Lung (tissue), 12 donors: Measurements from ENCODE around the gene WSCD1. TPM values are rescaled to one million over a fixed set of nuclear protein-coding genes. Genes with fewer than 3 reads are reported as not detected.

ENCODE experiments used
- ATAC-seq: fragments of 200-7000 bp; cut with Tn5 transposase; one replicate; pipeline ENCODE4 v1.9.1; 2020; ENCODE audit warnings: moderate number of reproducible peaks; ENCODE audit not compliant: insufficient read depth, low FRiP score
- DNase-seq, 3 donors: peaks; one replicate each; pipeline ENCODE4 v3.0.0-alpha.2; 2013 to 2017
- H3K27ac ChIP-seq, 2 donors: one replicate each; pipeline ENCODE4 v1.5.1; 2013; ENCODE audit warnings: mild to moderate bottlenecking in 2 of 2, moderate library complexity in 2 of 2, control low read depth in 1 of 2, inconsistent platforms in 1 of 2, low read depth in 1 of 2, low read length in 1 of 2
- H3K27me3 ChIP-seq, 3 donors: one replicate each; pipeline ENCODE4 v1.5.1; 2013; ENCODE audit warnings: low read length in 2 of 3; ENCODE audit not compliant: control insufficient read depth in 3 of 3, insufficient read depth in 3 of 3
- H3K36me3 ChIP-seq, 4 donors: one replicate each; pipeline ENCODE4 v1.5.1; 2013; ENCODE audit warnings: low read length in 4 of 4, mild to moderate bottlenecking in 1 of 4, moderate library complexity in 1 of 4; ENCODE audit not compliant: control insufficient read depth in 4 of 4, insufficient read depth in 4 of 4
- H3K4me1 ChIP-seq, 5 donors: one replicate each; pipeline ENCODE4 v1.5.1; 2013; ENCODE audit warnings: low read length in 5 of 5, mild to moderate bottlenecking in 2 of 5, moderate library complexity in 1 of 5; ENCODE audit not compliant: control insufficient read depth in 5 of 5, insufficient read depth in 5 of 5
- H3K4me3 ChIP-seq: one replicate; pipeline ENCODE4 v1.5.1; 2013; ENCODE audit warnings: mild to moderate bottlenecking, control low read depth, moderate library complexity
- H3K9ac ChIP-seq, 2 donors: one replicate each; pipeline ENCODE4 v1.5.1; 2013; ENCODE audit warnings: low read length in 2 of 2, control low read depth in 1 of 2; ENCODE audit not compliant: insufficient read depth in 1 of 2
- H3K9me3 ChIP-seq, 4 donors: one replicate each; pipeline ENCODE4 v1.5.1; 2013; ENCODE audit warnings: low read length in 3 of 4, mild to moderate bottlenecking in 1 of 4, moderate library complexity in 1 of 4; ENCODE audit not compliant: control insufficient read depth in 4 of 4, insufficient read depth in 3 of 4
- CTCF ChIP-seq: IDR thresholded peaks from 2 replicates; pipeline ENCODE4 v1.5.1; 2012; ENCODE audit warnings: mild to moderate bottlenecking; ENCODE audit errors: control extremely low read depth, extremely low read depth
- WGBS, 2 donors: extraction: QIAGEN DNeasy Blood & Tissue Kit; methylation state at CpG; one replicate each; pipeline ENCODE4 v1.1.7; 2013; 5-methylcytosine and 5-hydroxymethylcytosine counted together
- polyA plus RNA-seq, 2 donors: library from polyadenylated mRNA; stranded (reverse); fragments of 200-250 nt; gene quantifications; one replicate each; pipeline ENCODE4 v1.2.1, GENCODE V29; 2013
- total RNA-seq, 2 donors: library from RNA; depleted of rRNA in 1 of 2; stranded (reverse); fragments of >200 nt in 1 of 2; gene quantifications; one replicate each; pipeline ENCODE4 v1.2.1, GENCODE V29; 2014 to 2021
- donor health status: control.
- donor health status: control.
- donor health status: Bipolar disorder and iron deficiency.
- donor health status: healthy.
- donor health status: DM: yes; HTN: yes; CAD: no.

Gene WSCD1
- total and polyA plus RNA-seq, 4 donors = 1.5 to 13.4 (median 3.8) TPM

DNA sequence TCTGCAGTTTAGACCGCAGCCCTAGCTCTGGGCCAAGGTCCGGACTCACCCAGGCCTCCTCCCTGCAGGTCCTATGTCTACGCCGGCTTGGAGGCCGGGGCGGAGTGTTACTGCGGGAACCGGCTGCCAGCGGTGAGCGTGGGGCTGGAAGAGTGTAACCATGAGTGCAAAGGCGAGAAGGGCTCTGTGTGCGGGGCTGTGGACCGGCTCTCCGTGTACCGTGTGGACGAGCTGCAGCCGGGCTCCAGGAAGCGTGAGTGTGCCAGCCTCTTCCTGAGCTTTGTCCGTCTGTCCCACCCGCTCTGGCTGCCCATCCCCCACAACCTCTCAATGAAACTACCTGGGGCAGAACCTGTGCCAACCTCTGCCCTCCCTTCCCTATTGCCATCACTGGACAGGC lies 20.1 kb downstream of the WSCD1 start:
- no peaks in the 10 kb centered on the region for H3K9me3 ChIP-seq
- H3K36me3 ChIP-seq = peaks cover 0 to 2% (median 0%) of the 10 kb centered on the region in 4 donors
- no peak overlapping the region for H3K27ac ChIP-seq
- no peaks in the 10 kb centered on the region for H3K27me3 ChIP-seq
- H3K4me1 ChIP-seq = no peaks in the 10 kb centered on the region
- no peak overlapping the region for H3K9ac ChIP-seq
- 75 to 91% methylated on average over 20 of the region's 20 CpGs for WGBS, 2 donors
- H3K4me3 ChIP-seq = no peak overlapping the region
- TF ChIP-seq CTCF = no peak
- DNase-seq = no peak
- no peak for ATAC-seq

GRCh38 chr17:6092182-6092902 lies 22.2 kb downstream of the WSCD1 start:
- Histone ChIP-seq H3K36me3 (no peaks in the 10 kb centered on the region), H3K27ac (no peak overlapping the region), H3K9ac (no peak overlapping the region), H3K4me3 (no peak overlapping the region), H3K9me3 (no peaks in the 10 kb centered on the region), H3K4me1 (no peaks in the 10 kb centered on the region), H3K27me3 (no peaks in the 10 kb centered on the region)
- WGBS, 2 donors = 90 to 91% methylated on average over 14 of the region's 14 CpGs
- no peak for TF ChIP-seq CTCF
- ATAC-seq (no peak), DNase-seq (no peak)

DNA sequence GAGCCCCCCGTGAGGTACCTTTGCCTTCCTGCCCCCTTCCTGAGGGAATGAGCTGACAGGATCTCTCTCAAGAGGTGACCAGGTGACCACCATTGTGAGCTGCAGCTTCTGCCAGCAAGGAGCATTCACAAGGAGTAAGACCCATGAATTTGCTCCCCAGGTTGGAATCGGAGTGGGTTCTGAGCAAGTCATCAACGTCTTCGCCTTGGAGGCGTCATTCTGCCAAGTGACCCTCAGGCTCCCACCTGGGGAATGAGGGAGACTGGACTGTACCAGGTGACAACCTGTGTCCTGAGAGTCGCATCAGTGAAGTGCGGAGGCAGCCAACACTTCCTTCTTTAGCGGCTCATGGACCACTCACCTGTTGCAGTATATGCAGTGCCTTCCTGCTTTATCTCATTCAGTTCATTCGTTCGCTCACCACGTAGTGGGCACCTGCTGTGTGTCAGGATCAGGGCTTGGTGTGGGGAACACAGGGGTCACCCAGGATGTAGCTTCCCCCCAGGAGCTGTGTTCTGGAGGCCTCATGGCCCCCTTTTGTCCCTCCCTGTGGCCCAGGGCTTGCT lies 22.8 kb downstream of the WSCD1 start:
- Histone ChIP-seq H3K9ac (no peak overlapping the region), H3K9me3 (no peaks in the 10 kb centered on the region), H3K4me1 (no peaks in the 10 kb centered on the region), H3K27ac (no peak overlapping the region), H3K36me3 (no peaks in the 10 kb centered on the region), H3K4me3 (no peak overlapping the region), H3K27me3 (no peaks in the 10 kb centered on the region)
- WGBS, 2 donors = 87 to 93% methylated on average over 11 of the region's 11 CpGs
- DNase-seq (no peak), ATAC-seq (no peak)
- no peak for TF ChIP-seq CTCF

- no peaks in the 10 kb centered on the region for H3K27me3 ChIP-seq
- ATAC-seq = no peak
- no peak for DNase-seq
Measured at GRCh38 chr17:6094453-6094852, 24.3 kb downstream of the WSCD1 start.

More at GRCh38 chr17:6094453-6094852, 24.3 kb downstream of the WSCD1 start:
- no peak for TF ChIP-seq CTCF
- Histone ChIP-seq H3K4me1 (peaks cover 0 to 2% (median 0%) of the 10 kb centered on the region in 5 donors), H3K4me3 (no peak overlapping the region), H3K9ac (no peak overlapping the region), H3K36me3 (no peaks in the 10 kb centered on the region), H3K27ac (no peak overlapping the region), H3K9me3 (no peaks in the 10 kb centered on the region)
- WGBS, 2 donors = 51 to 56% methylated on average over 1 of the region's 1 CpG
